ENCODE results near the gene IER3IP1.
A peak's percentile ranks its signal among the peaks of the same experiment; 100 is the strongest.
"Not testable (repeated sequence)": the region's sequence is repeated elsewhere in the genome, so short reads cannot be mapped to it uniquely, and the experiment has no call there.

Gene IER3IP1, protein sequence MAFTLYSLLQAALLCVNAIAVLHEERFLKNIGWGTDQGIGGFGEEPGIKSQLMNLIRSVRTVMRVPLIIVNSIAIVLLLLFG

DNA sequence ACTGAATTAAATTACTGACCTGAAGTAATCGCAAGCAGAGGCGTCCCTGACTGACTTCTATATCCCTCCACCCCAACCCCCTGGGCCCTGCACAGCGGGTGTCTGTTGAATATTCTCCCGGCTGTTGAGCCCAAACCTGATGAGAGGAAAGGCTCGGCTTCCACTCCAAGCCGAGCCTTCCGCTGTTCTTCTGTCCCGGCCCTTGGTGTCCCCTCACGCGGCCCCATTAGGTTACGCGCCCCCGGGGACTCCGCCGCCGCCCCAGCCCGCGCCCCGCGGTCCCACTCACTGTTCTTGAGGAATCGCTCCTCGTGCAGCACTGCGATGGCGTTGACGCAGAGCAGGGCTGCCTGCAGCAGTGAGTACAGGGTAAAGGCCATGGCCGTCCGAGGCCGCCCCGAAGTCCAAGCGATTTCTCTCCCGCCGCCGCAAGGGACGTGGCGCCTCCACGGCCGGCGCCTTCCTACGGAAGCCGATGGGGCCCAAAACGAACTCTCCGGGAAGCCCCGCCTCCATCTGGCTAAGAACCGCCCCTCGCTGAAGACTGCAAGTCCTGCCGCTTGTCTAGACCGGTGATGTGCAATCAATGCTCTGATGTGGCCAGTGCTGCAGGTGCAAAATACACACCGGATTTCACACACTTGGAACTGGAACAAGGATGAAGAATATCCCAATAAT, at the start of gene IER3IP1:
Gene IER3IP1 (minus strand): TSS at position 467 of the 678 bp plus-strand sequence. CDS start 87 bp downstream, at position 380.
- 0 out of 2 replicates have a peak, but pooled peaks have one; percentile 11 for TF ChIP-seq CTCF (IDR thresholded peaks at IDR 0.05; ENCODE audit: borderline replicate concordance, insufficient read depth, low read depth, low read length)
- H3K4me3 ChIP-seq (ENCODE audit: low read depth, low read length), result peak within 1 kb of the TSS; percentile 88

DNA sequence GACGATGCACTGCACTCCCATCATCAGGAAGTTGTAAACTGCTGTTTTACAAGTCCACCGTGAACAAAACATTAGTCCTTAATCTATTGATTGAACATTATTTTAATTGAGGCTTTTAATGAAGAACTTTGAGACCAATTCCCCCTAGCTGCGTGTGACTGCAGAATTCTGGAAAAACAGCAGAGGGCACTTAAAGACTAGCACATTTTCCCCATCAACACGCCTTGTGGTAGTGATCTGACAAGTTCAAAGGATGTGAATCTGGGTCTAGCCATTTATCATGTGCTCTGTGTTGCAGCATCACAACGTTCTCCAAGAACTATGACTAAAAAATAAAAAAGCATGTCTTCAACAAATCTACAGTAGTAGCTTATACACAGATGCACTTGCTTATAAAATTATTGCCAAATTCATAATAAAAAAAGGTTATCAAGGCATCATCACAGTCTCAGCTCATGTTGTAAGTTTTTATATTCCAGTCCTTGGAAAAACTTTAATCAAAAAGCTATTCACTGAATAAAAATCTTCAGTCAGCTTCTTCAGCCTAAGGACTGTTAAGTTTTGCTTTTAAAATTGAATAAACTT, 39.5 kb upstream of the IER3IP1 start:
- peak; percentile 39; the same call in 1 of the 2 replicates for TF ChIP-seq CTCF (IDR thresholded peaks at IDR 0.05; ENCODE audit: borderline replicate concordance, insufficient read depth, low read depth, low read length)
- H3K4me3 ChIP-seq (ENCODE audit: low read depth, low read length), result no peak overlapping the region

GRCh38 chr18:47209171-47209570, 33.0 kb upstream of the IER3IP1 start:
- no peak for TF ChIP-seq CTCF (IDR thresholded peaks at IDR 0.05; ENCODE audit: borderline replicate concordance, insufficient read depth, low read depth, low read length)
- H3K4me3 ChIP-seq (ENCODE audit: low read depth, low read length), result no peak overlapping the region

GRCh38 chr18:47206945-47207637, 30.9 kb upstream of the IER3IP1 start:
- no peak overlapping the region for H3K4me3 ChIP-seq (ENCODE audit: low read depth, low read length)
- no peak for TF ChIP-seq CTCF (IDR thresholded peaks at IDR 0.05; ENCODE audit: borderline replicate concordance, insufficient read depth, low read depth, low read length)

DNA sequence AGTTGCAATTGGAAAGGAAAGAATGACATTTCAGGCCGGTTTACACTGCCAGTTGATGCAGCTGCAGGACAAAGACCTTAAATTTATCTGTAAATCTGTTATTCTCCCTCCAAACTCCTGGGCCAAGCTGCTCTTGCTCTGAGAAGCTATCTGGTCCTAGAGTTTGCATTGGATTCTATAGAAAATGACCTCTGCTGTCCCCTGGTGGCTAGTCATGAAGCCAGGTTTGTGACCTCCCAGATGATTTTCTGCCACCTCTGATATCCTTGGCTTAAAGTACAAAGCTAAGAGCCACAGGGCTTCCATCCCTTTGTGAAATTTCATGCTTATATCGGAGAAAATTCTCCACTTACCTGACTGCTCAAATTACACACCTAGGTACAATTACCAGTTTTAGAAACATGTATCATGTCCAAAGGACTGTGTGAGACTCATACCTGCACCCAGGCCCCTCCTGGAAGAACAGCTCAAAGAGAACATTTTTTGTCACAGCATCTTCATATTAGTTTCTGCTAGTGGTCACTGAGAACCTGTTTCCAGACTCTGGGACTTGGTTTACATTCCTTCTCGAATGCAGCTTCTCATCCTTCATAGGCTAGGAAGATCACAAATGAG, 28.9 kb upstream of the IER3IP1 start:
- TF ChIP-seq CTCF (IDR thresholded peaks at IDR 0.05; ENCODE audit: borderline replicate concordance, insufficient read depth, low read depth, low read length), result peak; percentile 80
- no peak overlapping the region for H3K4me3 ChIP-seq (ENCODE audit: low read depth, low read length)

DNA sequence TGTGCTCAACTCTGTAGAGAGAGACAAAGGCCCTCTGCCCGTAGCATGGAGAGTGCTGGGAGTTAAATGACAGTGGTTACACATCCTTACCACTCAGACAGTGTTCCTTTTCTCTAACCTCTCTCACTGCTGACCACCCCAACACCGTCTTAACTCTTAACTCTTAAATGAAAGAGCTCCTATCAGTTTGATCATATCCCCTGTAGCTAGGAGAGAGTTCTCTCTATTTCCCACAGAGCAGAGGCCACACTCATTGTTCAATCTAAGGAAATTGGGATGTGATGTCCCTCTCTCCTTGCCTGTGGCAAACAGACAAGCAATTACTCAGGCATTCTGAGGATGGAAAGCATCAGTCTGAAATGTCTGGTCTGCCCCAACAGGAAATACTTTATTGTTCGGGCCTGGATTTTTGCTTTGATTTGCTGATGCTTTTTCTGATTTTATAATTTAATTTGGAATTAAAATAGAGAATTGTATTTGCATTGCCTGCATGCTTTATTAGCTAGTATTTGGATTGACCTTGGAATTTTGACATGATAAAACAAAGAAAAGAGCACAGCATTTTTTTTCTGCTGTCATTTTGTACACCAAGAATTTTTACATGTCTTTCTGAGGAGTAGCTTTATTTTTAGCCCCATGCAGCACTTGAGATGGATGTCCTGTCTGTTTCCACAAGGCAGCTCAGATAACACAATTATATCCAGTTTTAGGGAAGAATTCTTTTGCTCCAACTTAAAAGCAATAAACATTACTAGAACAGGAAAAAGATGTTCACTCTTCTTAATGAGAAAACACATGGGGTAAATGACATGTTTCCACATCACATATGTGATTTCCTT, 27.7 kb upstream of the IER3IP1 start:
- no peak for TF ChIP-seq CTCF (IDR thresholded peaks at IDR 0.05; ENCODE audit: borderline replicate concordance, insufficient read depth, low read depth, low read length)
- no peak overlapping the region for H3K4me3 ChIP-seq (ENCODE audit: low read depth, low read length)

DNA sequence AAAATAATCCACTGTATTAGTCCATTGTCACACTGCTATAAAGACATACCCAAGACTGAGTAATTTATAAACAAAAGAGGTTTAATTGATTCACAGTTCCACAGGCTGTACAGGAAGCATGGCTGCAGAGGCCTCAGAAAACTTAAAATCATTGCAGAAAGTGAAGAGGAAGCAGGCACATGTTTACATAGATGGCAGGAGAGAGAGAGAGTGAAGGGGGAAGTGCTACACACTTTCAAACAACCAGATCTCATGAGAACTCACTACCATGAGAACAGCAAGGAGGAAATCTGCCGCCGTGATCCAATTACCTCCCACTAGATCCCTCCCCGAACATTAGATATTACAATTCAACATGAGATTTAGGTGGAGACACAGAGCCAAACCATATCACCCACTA, 19.8 kb upstream of the IER3IP1 start:
- not testable (repeated sequence) for H3K4me3 ChIP-seq (ENCODE audit: low read depth, low read length)

Data from GM12875 (cell line).